Glutamatergic neuron (in vitro differentiated cells): ENCODE data around the gene FGGY. TPM values are rescaled to one million over a fixed set of nuclear protein-coding genes. Genes with fewer than 3 reads are reported as not detected.
A peak's percentile ranks its signal among the peaks of the same experiment; 100 is the strongest.

Experiments
- DNase-seq: peaks from one replicate; pipeline ENCODE4 v3.0.0; 2022
- H3K27ac Mint-ChIP-seq: one replicate; pipeline ENCODE4 v1.8.0; 2020; ENCODE audit warnings: mild to moderate bottlenecking, mixed read lengths, inconsistent platforms; ENCODE audit not compliant: unreplicated experiment
- H3K27me3 Mint-ChIP-seq: one replicate; pipeline ENCODE4 v1.8.0; 2020; ENCODE audit warnings: mild to moderate bottlenecking, moderate library complexity, mixed read lengths, inconsistent platforms; ENCODE audit not compliant: unreplicated experiment
- H3K36me3 Mint-ChIP-seq: one replicate; pipeline ENCODE4 v1.8.0; 2020; ENCODE audit warnings: mild to moderate bottlenecking, mixed read lengths, inconsistent platforms; ENCODE audit not compliant: unreplicated experiment
- H3K4me1 Mint-ChIP-seq: one replicate; pipeline ENCODE4 v1.8.0; 2020; ENCODE audit warnings: mild to moderate bottlenecking, low read depth, mixed read lengths, inconsistent platforms; ENCODE audit not compliant: unreplicated experiment
- H3K4me3 Mint-ChIP-seq: one replicate; pipeline ENCODE4 v1.8.0; 2020; ENCODE audit warnings: mild to moderate bottlenecking, mixed read lengths, inconsistent platforms; ENCODE audit not compliant: unreplicated experiment
- H3K9me3 Mint-ChIP-seq: one replicate; pipeline ENCODE4 v1.8.0; 2020; ENCODE audit warnings: mild to moderate bottlenecking, moderate library complexity, mixed read lengths, inconsistent platforms; ENCODE audit not compliant: unreplicated experiment
- total RNA-seq: library from RNA; stranded (reverse); fragmentation: NEBNext Ultra II Directional; extraction: Animal tissue kit (Norgen Biotek cat#: 25700); gene quantifications from one replicate; pipeline ENCODE4 v1.2.1, GENCODE V29; 2021; ENCODE audit not compliant: unreplicated experiment
- TF ChIP-seq, protein P1 (sequence below): fragments of 200-600 bp; sonication (generic); IDR thresholded peaks from one replicate; pipeline ENCODE4 v1.5.0; 2021; ENCODE audit not compliant: partially characterized antibody, unreplicated experiment

Gene FGGY
- total RNA-seq, 1 donor from 2014 or later, result 11.6 TPM

- Mint-ChIP-seq H3K9me3 (peaks cover 1% of the 10 kb centered on the region), H3K36me3 (no peaks in the 10 kb centered on the region), H3K4me1 (peaks cover 17% of the 10 kb centered on the region), H3K27me3 (no peaks in the 10 kb centered on the region), H3K4me3 (no peak overlapping the region), H3K27ac (no peak overlapping the region)
- no peak for DNase-seq
- TF ChIP-seq, protein P1, sequence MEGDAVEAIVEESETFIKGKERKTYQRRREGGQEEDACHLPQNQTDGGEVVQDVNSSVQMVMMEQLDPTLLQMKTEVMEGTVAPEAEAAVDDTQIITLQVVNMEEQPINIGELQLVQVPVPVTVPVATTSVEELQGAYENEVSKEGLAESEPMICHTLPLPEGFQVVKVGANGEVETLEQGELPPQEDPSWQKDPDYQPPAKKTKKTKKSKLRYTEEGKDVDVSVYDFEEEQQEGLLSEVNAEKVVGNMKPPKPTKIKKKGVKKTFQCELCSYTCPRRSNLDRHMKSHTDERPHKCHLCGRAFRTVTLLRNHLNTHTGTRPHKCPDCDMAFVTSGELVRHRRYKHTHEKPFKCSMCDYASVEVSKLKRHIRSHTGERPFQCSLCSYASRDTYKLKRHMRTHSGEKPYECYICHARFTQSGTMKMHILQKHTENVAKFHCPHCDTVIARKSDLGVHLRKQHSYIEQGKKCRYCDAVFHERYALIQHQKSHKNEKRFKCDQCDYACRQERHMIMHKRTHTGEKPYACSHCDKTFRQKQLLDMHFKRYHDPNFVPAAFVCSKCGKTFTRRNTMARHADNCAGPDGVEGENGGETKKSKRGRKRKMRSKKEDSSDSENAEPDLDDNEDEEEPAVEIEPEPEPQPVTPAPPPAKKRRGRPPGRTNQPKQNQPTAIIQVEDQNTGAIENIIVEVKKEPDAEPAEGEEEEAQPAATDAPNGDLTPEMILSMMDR, result no peak
Observed at GRCh38 chr1:59685666-59686065, 388.8 kb downstream of the FGGY start.

DNA sequence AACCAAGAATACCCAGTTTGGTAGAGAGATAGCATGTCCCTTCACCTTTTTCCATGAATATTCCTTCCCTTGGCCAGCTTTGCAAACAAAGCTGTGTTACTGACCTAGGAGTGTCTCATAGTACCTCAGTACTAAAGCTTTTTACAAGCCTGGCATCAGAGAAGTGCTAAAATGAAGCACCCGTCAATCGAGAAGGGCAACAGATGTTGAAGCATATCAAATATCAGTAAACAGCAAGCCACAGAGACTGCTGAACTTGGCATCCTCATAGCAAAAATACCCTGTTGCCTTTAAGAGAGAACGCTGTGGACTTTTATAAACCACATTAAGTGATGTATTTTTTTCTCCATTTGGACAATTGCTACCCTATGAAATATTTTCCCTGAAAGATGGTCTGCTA is 389.3 kb downstream of the FGGY start:
- Mint-ChIP-seq H3K27ac (no peak overlapping the region), H3K4me1 (peaks cover 17% of the 10 kb centered on the region), H3K27me3 (no peaks in the 10 kb centered on the region), H3K36me3 (no peaks in the 10 kb centered on the region), H3K4me3 (no peak overlapping the region), H3K9me3 (peaks cover 1% of the 10 kb centered on the region)
- TF ChIP-seq, protein P1, result no peak
- DNase-seq, result no peak

- peaks cover 20% of the 10 kb centered on the region for H3K4me1 Mint-ChIP-seq
- no peaks in the 10 kb centered on the region for H3K27me3 Mint-ChIP-seq
- DNase-seq, result no peak
- no peak overlapping the region for H3K27ac Mint-ChIP-seq
- no peaks in the 10 kb centered on the region for H3K36me3 Mint-ChIP-seq
- peaks cover 1% of the 10 kb centered on the region for H3K9me3 Mint-ChIP-seq
- H3K4me3 Mint-ChIP-seq, result no peak overlapping the region
- TF ChIP-seq, protein P1, result no peak
Observed at GRCh38 chr1:59686574-59686973, 389.7 kb downstream of the FGGY start.

- no peak overlapping the region for H3K4me3 Mint-ChIP-seq
- H3K4me1 Mint-ChIP-seq, result peaks cover 24% of the 10 kb centered on the region
- H3K36me3 Mint-ChIP-seq, result no peaks in the 10 kb centered on the region
- H3K27me3 Mint-ChIP-seq, result no peaks in the 10 kb centered on the region
- TF ChIP-seq, protein P1, result no peak
- no peak for DNase-seq
- peaks cover 1% of the 10 kb centered on the region for H3K9me3 Mint-ChIP-seq
- peak overlapping the region; percentile 52 for H3K27ac Mint-ChIP-seq
Observed at GRCh38 chr1:59687081-59687480, 390.2 kb downstream of the FGGY start.

GRCh38 chr1:59688976-59689375 is 392.1 kb downstream of the FGGY start:
- no peak for DNase-seq
- H3K36me3 Mint-ChIP-seq, result no peaks in the 10 kb centered on the region
- H3K27ac Mint-ChIP-seq, result no peak overlapping the region
- peaks cover 25% of the 10 kb centered on the region for H3K4me1 Mint-ChIP-seq
- peaks cover 1% of the 10 kb centered on the region for H3K9me3 Mint-ChIP-seq
- no peaks in the 10 kb centered on the region for H3K27me3 Mint-ChIP-seq
- TF ChIP-seq, protein P1, result no peak
- H3K4me3 Mint-ChIP-seq, result no peak overlapping the region
